HG02852 (cell line): ENCODE results near the gene PCDHA10.
"Not testable (repeated sequence)": the region's sequence is repeated elsewhere in the genome, so short reads cannot be mapped to it uniquely, and the experiment has no call there.

Experiments
- ATAC-seq: cut with Tn5 transposase; IDR thresholded peaks from one replicate; pipeline ENCODE4 v1.9.1; 2021; ENCODE audit warnings: mild to moderate bottlenecking, moderate library complexity; ENCODE audit not compliant: unreplicated experiment

Gene PCDHA10, protein sequence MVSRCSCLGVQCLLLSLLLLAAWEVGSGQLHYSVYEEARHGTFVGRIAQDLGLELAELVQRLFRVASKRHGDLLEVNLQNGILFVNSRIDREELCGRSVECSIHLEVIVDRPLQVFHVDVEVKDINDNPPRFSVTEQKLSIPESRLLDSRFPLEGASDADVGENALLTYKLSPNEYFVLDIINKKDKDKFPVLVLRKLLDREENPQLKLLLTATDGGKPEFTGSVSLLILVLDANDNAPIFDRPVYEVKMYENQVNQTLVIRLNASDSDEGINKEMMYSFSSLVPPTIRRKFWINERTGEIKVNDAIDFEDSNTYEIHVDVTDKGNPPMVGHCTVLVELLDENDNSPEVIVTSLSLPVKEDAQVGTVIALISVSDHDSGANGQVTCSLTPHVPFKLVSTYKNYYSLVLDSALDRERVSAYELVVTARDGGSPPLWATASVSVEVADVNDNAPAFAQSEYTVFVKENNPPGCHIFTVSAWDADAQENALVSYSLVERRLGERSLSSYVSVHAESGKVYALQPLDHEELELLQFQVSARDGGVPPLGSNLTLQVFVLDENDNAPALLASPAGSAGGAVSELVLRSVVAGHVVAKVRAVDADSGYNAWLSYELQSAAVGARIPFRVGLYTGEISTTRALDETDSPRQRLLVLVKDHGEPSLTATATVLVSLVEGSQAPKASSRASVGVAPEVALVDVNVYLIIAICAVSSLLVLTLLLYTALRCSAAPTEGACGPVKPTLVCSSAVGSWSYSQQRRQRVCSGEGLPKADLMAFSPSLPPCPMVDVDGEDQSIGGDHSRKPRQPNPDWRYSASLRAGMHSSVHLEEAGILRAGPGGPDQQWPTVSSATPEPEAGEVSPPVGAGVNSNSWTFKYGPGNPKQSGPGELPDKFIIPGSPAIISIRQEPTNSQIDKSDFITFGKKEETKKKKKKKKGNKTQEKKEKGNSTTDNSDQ

DNA sequence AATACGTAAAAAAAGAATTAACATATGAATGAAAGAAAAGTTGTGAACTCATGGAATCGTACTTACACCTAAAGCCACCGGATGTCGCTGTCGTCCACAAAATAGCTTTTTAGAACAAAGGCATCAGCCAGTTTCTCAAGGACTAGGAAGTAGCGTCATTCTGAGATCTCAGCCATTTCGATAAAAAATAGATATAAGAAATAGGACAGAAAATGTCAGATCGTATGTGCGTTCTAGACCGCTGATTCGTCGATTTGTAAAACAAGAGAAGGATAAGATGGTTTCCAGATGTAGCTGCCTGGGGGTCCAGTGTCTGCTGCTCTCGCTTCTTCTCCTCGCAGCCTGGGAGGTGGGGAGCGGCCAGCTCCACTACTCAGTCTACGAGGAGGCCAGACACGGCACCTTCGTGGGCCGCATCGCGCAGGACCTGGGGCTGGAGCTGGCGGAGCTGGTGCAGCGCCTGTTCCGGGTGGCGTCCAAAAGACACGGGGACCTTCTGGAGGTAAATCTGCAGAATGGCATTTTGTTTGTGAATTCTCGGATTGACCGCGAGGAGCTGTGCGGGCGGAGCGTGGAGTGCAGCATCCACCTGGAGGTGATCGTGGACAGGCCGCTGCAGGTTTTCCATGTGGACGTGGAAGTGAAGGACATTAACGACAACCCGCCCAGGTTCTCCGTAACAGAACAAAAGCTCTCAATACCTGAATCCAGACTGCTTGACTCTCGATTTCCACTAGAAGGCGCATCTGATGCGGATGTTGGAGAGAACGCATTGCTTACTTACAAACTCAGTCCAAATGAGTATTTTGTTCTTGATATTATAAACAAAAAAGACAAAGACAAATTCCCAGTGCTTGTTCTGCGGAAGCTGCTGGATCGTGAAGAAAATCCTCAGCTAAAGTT, at the start of gene PCDHA10:
TSS of gene PCDHA10 (plus strand) at position 126 of the 903 bp plus-strand sequence. CDS start at position 278, 152 bp downstream.
- ATAC-seq: no peak

DNA sequence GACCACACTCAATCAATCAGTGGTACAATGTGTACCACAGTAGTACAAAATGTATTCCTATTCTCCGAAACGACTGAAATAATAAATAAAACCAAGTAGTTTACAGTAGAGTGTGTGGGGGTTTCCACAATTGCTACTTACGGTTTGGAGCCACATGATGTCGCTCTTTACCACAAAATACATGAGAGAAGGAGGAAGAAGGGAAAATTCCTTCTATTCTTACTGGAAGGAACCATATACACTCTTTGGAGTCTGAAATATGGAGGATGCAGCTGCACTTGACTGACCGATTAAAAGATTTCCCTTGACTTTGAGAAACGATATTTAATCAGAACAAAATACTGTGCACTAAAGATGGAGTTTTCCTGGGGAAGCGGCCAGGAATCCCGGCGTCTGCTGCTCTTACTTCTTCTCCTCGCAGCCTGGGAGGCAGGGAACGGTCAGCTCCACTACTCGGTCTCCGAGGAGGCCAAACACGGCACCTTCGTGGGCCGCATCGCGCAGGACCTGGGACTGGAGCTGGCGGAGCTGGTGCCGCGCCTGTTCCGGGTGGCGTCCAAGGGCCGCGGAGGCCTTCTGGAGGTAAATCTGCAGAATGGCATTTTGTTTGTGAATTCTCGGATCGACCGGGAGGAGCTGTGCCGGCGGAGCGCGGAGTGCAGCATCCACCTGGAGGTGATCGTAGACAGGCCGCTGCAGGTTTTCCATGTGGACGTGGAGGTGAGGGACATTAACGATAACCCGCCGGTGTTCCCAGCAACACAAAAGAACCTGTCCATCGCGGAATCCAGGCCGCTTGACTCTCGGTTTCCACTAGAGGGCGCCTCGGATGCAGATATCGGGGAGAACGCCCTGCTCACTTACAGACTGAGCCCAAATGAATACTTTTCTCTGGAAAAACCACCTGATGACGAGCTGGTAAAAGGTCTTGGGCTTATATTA, 48.6 kb upstream of the PCDHA10 start, which contains the start of gene PCDHA4:
TSS of gene PCDHA4 (plus strand) at position 235 of the 942 bp plus-strand sequence.
- no peak for ATAC-seq

DNA sequence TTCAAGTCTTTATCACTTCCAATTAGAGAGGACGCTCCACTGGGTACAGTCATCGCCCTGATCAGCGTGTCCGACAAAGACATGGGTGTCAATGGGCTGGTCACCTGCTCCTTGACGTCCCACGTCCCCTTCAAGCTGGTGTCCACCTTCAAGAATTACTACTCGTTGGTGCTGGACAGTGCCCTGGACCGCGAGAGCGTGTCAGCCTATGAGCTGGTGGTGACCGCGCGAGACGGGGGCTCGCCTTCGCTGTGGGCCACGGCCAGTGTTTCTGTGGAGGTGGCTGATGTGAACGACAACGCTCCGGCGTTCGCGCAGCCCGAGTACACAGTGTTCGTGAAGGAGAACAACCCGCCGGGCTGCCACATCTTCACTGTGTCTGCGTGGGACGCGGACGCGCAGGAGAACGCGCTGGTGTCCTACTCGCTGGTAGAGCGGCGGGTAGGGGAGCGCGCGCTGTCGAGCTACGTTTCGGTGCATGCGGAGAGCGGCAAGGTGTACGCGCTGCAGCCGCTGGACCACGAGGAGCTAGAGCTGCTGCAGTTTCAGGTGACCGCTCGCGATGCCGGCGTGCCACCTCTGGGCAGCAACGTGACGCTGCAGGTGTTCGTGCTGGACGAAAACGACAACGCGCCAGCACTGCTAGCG, 47.3 kb upstream of the PCDHA10 start:
- not testable (repeated sequence) for ATAC-seq

DNA sequence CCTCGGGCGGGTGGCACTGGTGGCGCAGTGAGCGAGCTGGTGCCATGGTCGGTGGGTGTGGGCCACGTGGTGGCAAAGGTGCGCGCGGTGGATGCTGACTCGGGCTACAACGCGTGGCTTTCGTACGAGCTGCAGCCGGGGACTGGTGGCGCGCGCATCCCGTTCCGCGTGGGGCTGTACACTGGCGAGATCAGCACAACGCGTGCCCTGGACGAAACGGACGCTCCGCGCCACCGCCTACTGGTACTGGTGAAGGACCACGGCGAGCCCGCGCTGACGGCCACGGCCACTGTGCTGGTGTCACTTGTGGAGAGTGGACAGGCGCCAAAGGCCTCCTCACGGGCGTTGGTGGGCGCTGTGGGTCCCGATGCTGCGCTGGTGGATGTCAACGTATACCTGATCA, 46.8 kb upstream of the PCDHA10 start:
- ATAC-seq: no peak

DNA sequence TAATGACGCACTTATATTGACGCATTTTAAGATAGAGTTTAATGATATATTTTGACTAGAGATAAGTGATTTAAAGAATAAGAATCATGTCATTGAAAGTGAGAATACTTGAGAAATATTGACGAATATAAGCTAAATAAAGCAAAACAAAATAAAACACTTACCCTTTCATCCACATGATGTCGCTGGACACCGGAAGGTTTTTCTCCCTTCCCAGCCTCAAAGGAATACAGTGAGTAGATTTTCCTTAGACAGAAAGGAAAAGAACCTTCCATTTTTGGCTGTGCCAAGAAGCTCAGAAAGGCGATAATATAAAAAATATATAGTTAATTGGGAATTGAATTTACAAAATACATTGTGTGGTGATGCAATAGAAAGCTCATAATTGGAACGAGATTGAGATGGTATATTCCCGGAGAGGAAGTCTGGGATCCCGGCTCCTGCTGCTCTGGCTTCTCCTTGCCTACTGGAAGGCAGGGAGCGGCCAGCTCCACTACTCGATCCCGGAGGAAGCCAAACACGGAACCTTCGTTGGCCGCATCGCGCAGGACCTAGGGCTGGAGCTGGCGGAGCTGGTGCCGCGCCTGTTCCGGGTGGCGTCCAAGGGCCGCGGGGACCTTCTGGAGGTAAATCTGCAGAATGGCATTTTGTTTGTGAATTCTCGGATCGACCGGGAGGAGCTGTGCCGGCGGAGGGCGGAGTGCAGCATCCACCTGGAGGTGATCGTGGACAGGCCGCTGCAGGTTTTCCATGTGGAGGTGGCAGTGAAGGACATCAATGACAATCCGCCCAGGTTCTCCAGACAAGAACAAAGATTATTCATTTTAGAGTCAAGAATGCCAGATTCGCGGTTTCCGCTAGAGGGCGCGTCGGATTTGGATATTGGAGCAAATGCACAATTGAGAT, 34.1 kb upstream of the PCDHA10 start, which contains the start of gene PCDHA5:
TSS of gene PCDHA5 (plus strand) at position 239 of the 906 bp plus-strand sequence.
- no peak for ATAC-seq

DNA sequence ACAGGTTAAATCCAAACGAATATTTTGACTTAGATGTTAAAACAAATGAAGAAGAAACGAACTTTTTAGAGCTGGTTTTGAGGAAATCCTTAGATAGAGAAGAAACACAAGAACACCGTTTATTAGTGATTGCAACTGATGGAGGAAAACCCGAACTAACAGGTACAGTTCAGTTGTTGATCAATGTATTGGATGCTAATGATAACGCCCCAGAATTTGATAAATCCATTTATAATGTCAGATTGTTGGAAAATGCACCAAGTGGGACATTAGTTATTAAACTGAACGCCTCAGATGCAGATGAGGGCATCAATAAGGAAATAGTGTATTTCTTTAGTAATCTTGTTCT, 33.4 kb upstream of the PCDHA10 start:
- ATAC-seq: no peak

DNA sequence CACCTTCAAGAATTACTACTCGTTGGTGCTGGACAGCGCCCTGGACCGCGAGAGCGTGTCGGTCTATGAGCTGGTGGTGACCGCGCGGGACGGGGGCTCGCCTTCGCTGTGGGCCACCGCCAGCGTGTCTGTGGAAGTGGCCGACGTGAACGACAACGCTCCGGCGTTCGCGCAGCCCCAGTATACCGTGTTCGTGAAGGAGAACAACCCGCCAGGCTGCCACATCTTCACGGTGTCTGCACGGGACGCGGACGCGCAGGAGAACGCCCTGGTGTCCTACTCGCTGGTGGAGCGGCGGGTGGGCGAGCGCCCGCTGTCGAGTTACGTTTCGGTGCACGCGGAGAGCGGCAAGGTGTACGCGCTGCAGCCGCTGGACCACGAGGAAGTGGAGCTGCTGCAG, 32.7 kb upstream of the PCDHA10 start:
- not testable (repeated sequence) for ATAC-seq

DNA sequence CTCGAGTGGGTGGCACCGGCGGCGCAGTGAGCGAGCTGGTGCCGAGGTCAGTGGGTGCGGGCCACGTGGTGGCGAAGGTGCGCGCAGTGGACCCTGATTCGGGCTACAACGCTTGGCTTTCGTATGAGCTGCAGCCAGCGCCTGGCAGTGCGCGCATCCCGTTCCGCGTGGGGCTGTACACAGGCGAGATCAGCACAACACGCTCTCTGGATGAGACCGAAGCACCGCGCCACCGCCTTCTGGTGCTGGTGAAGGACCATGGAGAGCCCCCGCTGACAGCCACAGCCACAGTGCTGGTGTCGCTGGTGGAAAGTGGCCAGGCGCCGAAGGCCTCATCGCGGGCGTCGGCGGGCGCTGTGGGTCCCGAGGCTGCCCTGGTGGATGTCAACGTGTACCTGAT, 32.2 kb upstream of the PCDHA10 start:
- no peak for ATAC-seq

DNA sequence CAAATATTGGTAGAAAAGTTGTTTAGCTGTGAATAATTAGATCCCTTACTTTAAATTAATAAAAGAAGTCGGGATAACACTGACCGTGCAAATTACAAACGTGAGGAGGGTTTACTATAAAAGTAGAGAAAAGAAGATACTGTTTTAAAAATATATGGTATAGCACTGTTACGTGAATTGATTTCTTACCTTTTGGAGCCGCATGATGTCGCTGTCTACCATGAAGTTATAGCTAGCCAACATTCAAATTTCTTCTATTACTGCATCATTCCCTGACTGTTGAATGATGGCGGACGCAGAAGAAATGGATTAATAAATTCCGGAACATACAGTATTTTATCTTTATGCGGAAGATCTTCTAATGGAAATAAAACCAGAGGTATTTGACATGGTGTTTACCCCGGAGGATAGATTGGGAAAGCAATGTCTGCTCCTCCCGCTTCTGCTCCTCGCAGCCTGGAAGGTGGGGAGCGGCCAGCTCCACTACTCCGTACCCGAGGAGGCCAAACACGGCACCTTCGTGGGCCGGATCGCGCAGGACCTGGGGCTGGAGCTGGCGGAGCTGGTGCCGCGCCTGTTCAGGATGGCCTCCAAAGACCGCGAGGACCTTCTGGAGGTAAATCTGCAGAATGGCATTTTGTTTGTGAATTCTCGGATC, 27.9 kb upstream of the PCDHA10 start, which contains the start of gene PCDHA6:
TSS of gene PCDHA6 (plus strand) at position 257 of the 658 bp plus-strand sequence. CDS start at position 389, 132 bp downstream.
- ATAC-seq: no peak

DNA sequence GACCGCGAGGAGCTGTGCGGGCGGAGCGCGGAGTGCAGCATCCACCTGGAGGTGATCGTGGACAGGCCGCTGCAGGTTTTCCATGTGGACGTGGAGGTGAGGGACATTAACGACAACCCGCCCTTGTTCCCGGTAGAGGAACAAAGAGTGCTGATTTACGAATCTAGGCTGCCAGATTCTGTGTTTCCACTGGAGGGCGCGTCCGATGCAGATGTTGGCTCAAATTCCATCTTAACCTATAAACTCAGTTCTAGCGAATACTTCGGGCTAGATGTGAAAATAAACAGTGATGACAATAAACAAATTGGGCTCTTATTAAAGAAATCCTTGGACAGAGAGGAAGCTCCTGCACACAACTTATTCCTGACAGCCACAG, 27.3 kb upstream of the PCDHA10 start:
- ATAC-seq: no peak

DNA sequence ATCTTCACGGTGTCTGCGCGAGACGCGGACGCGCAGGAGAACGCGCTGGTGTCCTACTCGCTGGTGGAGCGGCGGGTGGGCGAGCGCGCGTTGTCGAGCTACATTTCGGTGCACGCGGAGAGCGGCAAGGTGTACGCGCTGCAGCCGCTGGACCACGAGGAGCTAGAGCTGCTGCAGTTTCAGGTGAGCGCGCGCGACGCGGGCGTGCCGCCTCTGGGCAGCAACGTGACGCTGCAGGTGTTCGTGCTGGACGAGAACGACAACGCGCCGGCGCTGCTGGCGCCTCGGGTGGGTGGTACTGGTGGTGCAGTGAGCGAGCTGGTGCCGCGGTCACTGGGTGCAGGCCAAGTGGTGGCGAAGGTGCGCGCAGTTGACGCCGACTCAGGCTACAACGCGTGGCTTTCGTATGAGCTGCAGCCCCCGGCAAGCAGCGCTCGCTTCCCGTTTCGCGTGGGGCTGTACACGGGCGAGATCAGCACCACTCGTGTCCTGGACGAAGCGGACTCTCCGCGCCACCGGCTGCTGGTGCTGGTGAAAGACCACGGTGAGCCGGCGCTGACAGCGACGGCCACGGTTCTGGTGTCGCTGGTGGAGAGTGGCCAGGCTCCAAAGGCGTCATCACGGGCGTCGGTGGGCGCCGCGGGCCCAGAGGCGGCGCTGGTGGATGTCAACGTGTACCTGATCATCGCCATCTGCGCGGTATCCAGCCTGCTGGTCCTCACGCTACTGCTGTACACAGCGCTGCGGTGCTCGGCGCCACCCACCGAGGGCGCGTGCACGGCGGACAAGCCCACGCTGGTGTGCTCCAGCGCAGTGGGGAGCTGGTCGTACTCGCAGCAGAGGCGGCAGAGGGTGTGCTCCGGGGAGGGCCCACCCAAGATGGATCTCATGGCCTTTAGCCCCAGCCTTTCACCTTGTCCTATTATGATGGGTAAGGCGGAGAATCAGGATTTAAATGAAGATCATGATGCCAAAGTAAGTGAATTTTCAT, 25.9 kb upstream of the PCDHA10 start:
- not testable (repeated sequence) for ATAC-seq

DNA sequence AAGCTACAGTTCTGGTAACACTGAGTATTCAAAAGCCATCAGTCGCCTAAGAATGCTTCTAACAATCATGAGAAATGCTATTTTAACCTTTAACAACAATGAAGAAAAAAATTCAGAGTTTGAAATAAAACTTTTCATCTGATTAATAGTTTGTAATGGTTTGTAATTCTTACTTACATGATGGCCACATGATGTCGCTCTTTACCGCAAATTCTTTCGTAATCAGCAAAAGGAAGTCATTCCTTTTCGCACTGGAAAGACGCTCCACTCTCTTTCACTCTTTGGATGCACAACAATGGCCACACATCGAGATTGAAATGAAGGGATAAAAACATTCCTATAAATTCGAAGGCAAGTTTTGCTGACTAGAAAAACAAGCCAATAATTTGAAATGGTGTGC, 21.7 kb upstream of the PCDHA10 start, which contains the start of gene PCDHA7:
TSS of gene PCDHA7 (plus strand) at position 277 of the 400 bp plus-strand sequence. CDS start at position 392, 115 bp downstream.
- ATAC-seq: no peak

DNA sequence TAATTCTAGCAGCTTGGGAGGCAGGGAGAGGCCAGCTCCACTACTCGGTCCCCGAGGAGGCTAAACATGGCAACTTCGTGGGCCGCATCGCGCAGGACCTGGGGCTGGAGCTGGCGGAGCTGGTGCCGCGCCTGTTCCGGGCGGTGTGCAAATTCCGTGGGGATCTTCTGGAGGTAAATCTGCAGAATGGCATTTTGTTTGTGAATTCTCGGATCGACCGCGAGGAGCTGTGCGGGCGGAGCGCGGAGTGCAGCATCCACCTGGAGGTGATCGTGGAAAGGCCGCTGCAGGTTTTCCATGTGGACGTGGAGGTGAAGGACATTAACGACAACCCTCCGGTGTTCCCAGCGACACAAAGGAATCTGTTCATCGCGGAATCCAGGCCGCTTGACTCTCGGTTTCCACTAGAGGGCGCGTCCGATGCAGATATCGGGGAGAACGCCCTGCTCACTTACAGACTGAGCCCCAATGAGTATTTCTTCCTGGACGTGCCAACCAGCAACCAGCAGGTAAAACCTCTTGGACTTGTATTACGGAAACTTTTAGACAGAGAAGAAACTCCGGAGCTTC, 21.2 kb upstream of the PCDHA10 start:
- not testable (repeated sequence) for ATAC-seq

DNA sequence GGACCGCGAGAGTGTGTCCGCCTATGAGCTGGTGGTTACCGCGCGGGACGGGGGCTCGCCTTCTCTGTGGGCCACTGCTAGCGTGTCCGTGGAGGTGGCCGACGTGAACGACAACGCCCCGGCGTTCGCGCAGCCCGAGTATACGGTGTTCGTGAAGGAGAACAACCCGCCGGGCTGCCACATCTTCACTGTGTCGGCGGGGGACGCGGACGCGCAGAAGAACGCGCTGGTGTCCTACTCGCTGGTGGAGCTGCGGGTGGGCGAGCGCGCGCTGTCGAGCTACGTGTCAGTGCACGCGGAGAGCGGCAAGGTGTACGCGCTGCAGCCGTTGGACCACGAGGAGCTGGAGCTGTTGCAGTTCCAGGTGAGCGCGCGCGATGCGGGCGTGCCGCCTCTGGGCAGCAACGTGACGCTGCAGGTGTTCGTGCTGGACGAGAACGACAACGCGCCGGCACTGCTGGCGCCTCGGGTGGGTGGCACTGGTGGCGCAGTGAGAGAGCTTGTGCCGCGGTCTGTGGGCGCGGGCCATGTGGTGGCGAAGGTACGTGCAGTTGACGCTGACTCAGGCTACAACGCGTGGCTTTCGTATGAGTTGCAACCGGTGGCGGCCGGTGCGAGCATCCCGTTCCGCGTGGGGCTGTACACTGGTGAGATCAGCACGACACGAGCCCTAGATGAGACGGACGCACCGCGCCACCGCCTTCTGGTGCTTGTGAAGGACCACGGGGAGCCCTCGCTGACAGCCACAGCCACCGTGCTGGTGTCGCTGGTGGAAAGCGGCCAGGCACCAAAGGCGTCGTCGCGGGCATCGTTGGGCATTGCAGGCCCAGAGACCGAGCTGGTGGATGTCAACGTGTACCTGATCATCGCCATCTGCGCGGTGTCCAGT, 19.8 kb upstream of the PCDHA10 start:
- no peak for ATAC-seq
